Glomerular visceral epithelial cell (primary cell): ENCODE data around the gene AGK.

ENCODE experiments used
- DNase-seq: peaks from one replicate; pipeline ENCODE4 v3.0.0-alpha.2; 2016; ENCODE audit errors: extremely low spot score

The AGK gene

GRCh38 chr7:141551094-141551781 lies at the start of gene AGK:
Gene AGK (plus strand): TSS chr7:141551410. CDS start chr7:141555467, 4,057 bp downstream.
- peak; percentile 74 for DNase-seq

GRCh38 chr7:141501451-141501850 lies 49.8 kb upstream of the AGK start:
- no peak for DNase-seq

- DNase-seq, result no peak
These were observed 39.9 kb upstream of the AGK start for GRCh38 chr7:141511316-141511675.

GRCh38 chr7:141511676-141512396 lies 39.4 kb upstream of the AGK start:
- no peak for DNase-seq

- DNase-seq, result no peak
These were observed 38.6 kb upstream of the AGK start for GRCh38 chr7:141512597-141512996.

- DNase-seq, result no peak
These were observed 37.5 kb upstream of the AGK start for GRCh38 chr7:141513720-141514119.

- no peak for DNase-seq
These were observed 35.3 kb upstream of the AGK start for GRCh38 chr7:141515941-141516340.

GRCh38 chr7:141519623-141520022 lies 31.6 kb upstream of the AGK start:
- DNase-seq, result no peak

GRCh38 chr7:141522657-141523342 lies 28.4 kb upstream of the AGK start:
- DNase-seq, result no peak

- no peak for DNase-seq
These were observed 25.2 kb upstream of the AGK start for GRCh38 chr7:141525973-141526514.

GRCh38 chr7:141527076-141527475 lies 24.1 kb upstream of the AGK start:
- DNase-seq, result no peak

- no peak for DNase-seq
These were observed 22.8 kb upstream of the AGK start for GRCh38 chr7:141528399-141528798.

- peak; percentile 82 for DNase-seq
These were observed 17.9 kb upstream of the AGK start for GRCh38 chr7:141533149-141533949.

GRCh38 chr7:141534757-141535737 lies 16.2 kb upstream of the AGK start:
- DNase-seq, result no peak

- no peak for DNase-seq
These were observed 13.3 kb upstream of the AGK start for GRCh38 chr7:141537906-141538305.

GRCh38 chr7:141541375-141541774 lies 9.8 kb upstream of the AGK start:
- DNase-seq, result no peak

- no peak for DNase-seq
These were observed 6.4 kb upstream of the AGK start for GRCh38 chr7:141544831-141545230.

- no peak for DNase-seq
These were observed 1.6 kb upstream of the AGK start for GRCh38 chr7:141549582-141549981.

GRCh38 chr7:141550386-141551093 lies 670 bp upstream of the AGK start:
- peak; percentile 10 for DNase-seq

GRCh38 chr7:141551782-141552181 lies 572 bp downstream of the AGK start:
- DNase-seq, result peak; percentile 5
